ENCODE data around the gene KCMF1.

KCMF1 gene

GRCh38 chr2:85078536-85078935 is 107.6 kb downstream of the KCMF1 start:
- Mint-ChIP-seq H3K4me1 (no peaks in the 10 kb centered on the region), H3K4me3 (no peak overlapping the region), H3K27me3 (ENCODE audit: low read depth) (no peaks in the 10 kb centered on the region), H3K9me3 (peaks cover 11% of the 10 kb centered on the region), H3K27ac (no peak overlapping the region), H3K36me3 (ENCODE audit: low read depth) (no peaks in the 10 kb centered on the region)
- TF ChIP-seq CTCF (IDR thresholded peaks at IDR 0.05; ENCODE audit: unreplicated experiment in 3 of 3) = no peak

GRCh38 chr2:85083092-85083491 is 112.1 kb downstream of the KCMF1 start:
- Mint-ChIP-seq H3K4me3 (no peak overlapping the region), H3K36me3 (ENCODE audit: low read depth) (no peaks in the 10 kb centered on the region), H3K27ac (no peak overlapping the region), H3K4me1 (no peaks in the 10 kb centered on the region), H3K27me3 (ENCODE audit: low read depth) (peaks cover 4% of the 10 kb centered on the region), H3K9me3 (peaks cover 11% of the 10 kb centered on the region)
- TF ChIP-seq CTCF (IDR thresholded peaks at IDR 0.05; ENCODE audit: unreplicated experiment in 3 of 3) = no peak

GRCh38 chr2:85085563-85085962 is 114.6 kb downstream of the KCMF1 start:
- peaks cover 11% of the 10 kb centered on the region for H3K9me3 Mint-ChIP-seq
- H3K27ac Mint-ChIP-seq = no peak overlapping the region
- TF ChIP-seq CTCF (IDR thresholded peaks at IDR 0.05; ENCODE audit: unreplicated experiment in 3 of 3) = no peak
- H3K36me3 Mint-ChIP-seq (ENCODE audit: low read depth) = no peaks in the 10 kb centered on the region
- no peak overlapping the region for H3K4me3 Mint-ChIP-seq
- H3K27me3 Mint-ChIP-seq (ENCODE audit: low read depth) = peaks cover 9% of the 10 kb centered on the region
- peaks cover 9% of the 10 kb centered on the region for H3K4me1 Mint-ChIP-seq

- peaks cover 10% of the 10 kb centered on the region for H3K9me3 Mint-ChIP-seq
- H3K36me3 Mint-ChIP-seq (ENCODE audit: low read depth) = no peaks in the 10 kb centered on the region
- H3K27ac Mint-ChIP-seq = no peak overlapping the region
- H3K4me3 Mint-ChIP-seq = no peak overlapping the region
- no peak for TF ChIP-seq CTCF (IDR thresholded peaks at IDR 0.05; ENCODE audit: unreplicated experiment in 3 of 3)
- peaks cover 9% of the 10 kb centered on the region for H3K27me3 Mint-ChIP-seq (ENCODE audit: low read depth)
- peaks cover 9% of the 10 kb centered on the region for H3K4me1 Mint-ChIP-seq
Measured at GRCh38 chr2:85087541-85087940, 116.6 kb downstream of the KCMF1 start.

- H3K4me1 Mint-ChIP-seq = peaks cover 9% of the 10 kb centered on the region
- H3K9me3 Mint-ChIP-seq = peaks cover 8% of the 10 kb centered on the region
- TF ChIP-seq CTCF (IDR thresholded peaks at IDR 0.05; ENCODE audit: unreplicated experiment in 3 of 3) = no peak
- no peaks in the 10 kb centered on the region for H3K36me3 Mint-ChIP-seq (ENCODE audit: low read depth)
- peaks cover 9% of the 10 kb centered on the region for H3K27me3 Mint-ChIP-seq (ENCODE audit: low read depth)
- H3K4me3 Mint-ChIP-seq = no peak overlapping the region
- H3K27ac Mint-ChIP-seq = peak overlapping the region in 1 of 3 experiments; percentile 9
Measured at GRCh38 chr2:85088921-85089320, 118.0 kb downstream of the KCMF1 start.

GRCh38 chr2:85089585-85089984 is 118.6 kb downstream of the KCMF1 start:
- Mint-ChIP-seq H3K36me3 (ENCODE audit: low read depth) (no peaks in the 10 kb centered on the region), H3K4me1 (peaks cover 9% of the 10 kb centered on the region), H3K27me3 (ENCODE audit: low read depth) (peaks cover 5% of the 10 kb centered on the region), H3K9me3 (peaks cover 8% of the 10 kb centered on the region), H3K27ac (peak overlapping the region in 1 of 3 experiments; percentile 9), H3K4me3 (no peak overlapping the region)
- no peak for TF ChIP-seq CTCF (IDR thresholded peaks at IDR 0.05; ENCODE audit: unreplicated experiment in 3 of 3)
